ENCODE measurements around the gene SF3B3. TPM values are rescaled to one million over a fixed set of nuclear protein-coding genes. Genes with fewer than 3 reads are reported as not detected.

Gene SF3B3
- total and polyA plus RNA-seq, 7 donors: 23.8 to 98.5 (median 58.1) TPM

- H3K27me3 ChIP-seq: no peaks in the 10 kb centered on the region
- TF ChIP-seq CTCF (IDR thresholded peaks at IDR 0.05) (no peak), POLR2AphosphoS5 (IDR thresholded peaks at IDR 0.05) (no peak), EP300 (IDR thresholded peaks at IDR 0.05) (no peak), POLR2A (IDR thresholded peaks at IDR 0.05) (no peak)
- H3K9me3 ChIP-seq: no peaks in the 10 kb centered on the region
- H3K36me3 ChIP-seq: peaks cover 9 to 82% (median 24%) of the 10 kb centered on the region in 4 donors
- 86 to 87% methylated on average over 5 of the region's 5 CpGs for WGBS, 2 donors
- H3K4me3 ChIP-seq: no peak overlapping the region
- H3K27ac ChIP-seq: no peak overlapping the region
- intact Hi-C loops (cut with DNase I): no loop called here
- no peaks in the 10 kb centered on the region for H3K4me1 ChIP-seq
- DNase-seq: no peak
Observed at GRCh38 chr16:70482624-70483023, 41.0 kb upstream of the SF3B3 start.

GRCh38 chr16:70483426-70483825 lies 40.2 kb upstream of the SF3B3 start:
- intact Hi-C loops (cut with DNase I): no loop called here

GRCh38 chr16:70484867-70485266 lies 38.7 kb upstream of the SF3B3 start:
- H3K27ac ChIP-seq: no peak overlapping the region
- H3K9me3 ChIP-seq: no peaks in the 10 kb centered on the region
- 93 to 95% methylated on average over 2 of the region's 2 CpGs for WGBS, 2 donors
- no peak overlapping the region for H3K4me3 ChIP-seq
- intact Hi-C loops (cut with DNase I): no loop called here
- no peak for DNase-seq
- no peaks in the 10 kb centered on the region for H3K27me3 ChIP-seq
- TF ChIP-seq EP300 (IDR thresholded peaks at IDR 0.05): no peak
- no peak for TF ChIP-seq POLR2AphosphoS5 (IDR thresholded peaks at IDR 0.05)
- H3K36me3 ChIP-seq: peaks cover 9 to 80% (median 20%) of the 10 kb centered on the region in 4 donors
- H3K4me1 ChIP-seq: no peaks in the 10 kb centered on the region

More at GRCh38 chr16:70483426-70483825, 40.2 kb upstream of the SF3B3 start:
- Histone ChIP-seq H3K4me1 (no peaks in the 10 kb centered on the region), H3K9me3 (no peaks in the 10 kb centered on the region), H3K36me3 (peaks cover 9 to 81% (median 24%) of the 10 kb centered on the region in 4 donors), H3K4me3 (no peak overlapping the region), H3K27me3 (no peaks in the 10 kb centered on the region), H3K27ac (no peak overlapping the region)
- TF ChIP-seq POLR2A (IDR thresholded peaks at IDR 0.05) (no peak), CTCF (IDR thresholded peaks at IDR 0.05) (no peak), POLR2AphosphoS5 (IDR thresholded peaks at IDR 0.05) (no peak)
- no peak for DNase-seq
- 91% methylated on average over 5 of the region's 5 CpGs for WGBS, 2 donors

GRCh38 chr16:70490261-70490660 lies 33.4 kb upstream of the SF3B3 start:
- H3K27me3 ChIP-seq: no peaks in the 10 kb centered on the region
- WGBS, 2 donors: 74 to 88% methylated on average over 6 of the region's 6 CpGs
- H3K4me1 ChIP-seq: no peaks in the 10 kb centered on the region
- intact Hi-C loops (cut with DNase I): no loop called here
- TF ChIP-seq EP300 (IDR thresholded peaks at IDR 0.05) (no peak), POLR2A (IDR thresholded peaks at IDR 0.05) (no peak), POLR2AphosphoS5 (IDR thresholded peaks at IDR 0.05) (no peak), CTCF (IDR thresholded peaks at IDR 0.05) (no peak)
- peaks cover 0 to 90% (median 14%) of the 10 kb centered on the region in 4 donors for H3K36me3 ChIP-seq
- H3K4me3 ChIP-seq: no peak overlapping the region
- H3K27ac ChIP-seq: no peak overlapping the region
- H3K9me3 ChIP-seq: no peaks in the 10 kb centered on the region
- no peak for DNase-seq

GRCh38 chr16:70493802-70494201 lies 29.8 kb upstream of the SF3B3 start:
- TF ChIP-seq CTCF (IDR thresholded peaks at IDR 0.05) (no peak), POLR2A (IDR thresholded peaks at IDR 0.05) (no peak), POLR2AphosphoS5 (IDR thresholded peaks at IDR 0.05) (no peak), EP300 (IDR thresholded peaks at IDR 0.05) (no peak)
- H3K4me1 ChIP-seq: no peaks in the 10 kb centered on the region
- peaks cover 22 to 95% (median 38%) of the 10 kb centered on the region in 4 donors for H3K36me3 ChIP-seq
- DNase-seq: no peak
- H3K9me3 ChIP-seq: no peaks in the 10 kb centered on the region
- intact Hi-C loops (cut with DNase I): no loop called here
- H3K27me3 ChIP-seq: no peaks in the 10 kb centered on the region
- H3K4me3 ChIP-seq: no peak overlapping the region
- WGBS, 2 donors: 92 to 93% methylated on average over 3 of the region's 3 CpGs
- no peak overlapping the region for H3K27ac ChIP-seq
